HG02884 (cell line): ENCODE results near the gene ALPI.

Source experiments
- ATAC-seq: cut with Tn5 transposase; IDR thresholded peaks from one replicate; pipeline ENCODE4 v1.9.1; 2021; ENCODE audit warnings: mild to moderate bottlenecking, moderate library complexity; ENCODE audit not compliant: unreplicated experiment

The ALPI gene

GRCh38 chr2:232458661-232459418 lies 2.9 kb downstream of the ALPI start:
- ATAC-seq: no peak

GRCh38 chr2:232459419-232460035 lies 3.6 kb downstream of the ALPI start:
- no peak for ATAC-seq

DNA sequence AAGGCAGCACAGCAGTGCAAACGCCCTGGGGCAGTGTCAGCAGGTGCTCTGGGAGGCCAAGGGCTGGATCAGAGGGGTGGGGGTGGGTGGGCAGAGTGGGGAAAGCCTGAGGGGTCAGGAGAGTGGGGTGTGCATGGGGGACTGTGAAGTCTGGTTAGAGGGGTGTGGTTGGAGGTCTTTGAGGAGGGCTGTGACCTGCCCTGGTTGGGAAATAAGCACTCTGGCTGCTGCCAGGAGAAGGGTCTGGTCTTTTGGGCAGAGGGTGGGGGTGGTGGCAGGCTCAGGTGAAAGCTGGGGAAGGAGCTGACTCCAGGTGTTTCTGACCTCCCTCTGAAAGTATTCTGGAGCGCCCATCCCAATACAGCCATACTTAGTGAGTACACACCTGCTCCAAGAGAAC lies 4.2 kb downstream of the ALPI start:
- ATAC-seq: no peak

DNA sequence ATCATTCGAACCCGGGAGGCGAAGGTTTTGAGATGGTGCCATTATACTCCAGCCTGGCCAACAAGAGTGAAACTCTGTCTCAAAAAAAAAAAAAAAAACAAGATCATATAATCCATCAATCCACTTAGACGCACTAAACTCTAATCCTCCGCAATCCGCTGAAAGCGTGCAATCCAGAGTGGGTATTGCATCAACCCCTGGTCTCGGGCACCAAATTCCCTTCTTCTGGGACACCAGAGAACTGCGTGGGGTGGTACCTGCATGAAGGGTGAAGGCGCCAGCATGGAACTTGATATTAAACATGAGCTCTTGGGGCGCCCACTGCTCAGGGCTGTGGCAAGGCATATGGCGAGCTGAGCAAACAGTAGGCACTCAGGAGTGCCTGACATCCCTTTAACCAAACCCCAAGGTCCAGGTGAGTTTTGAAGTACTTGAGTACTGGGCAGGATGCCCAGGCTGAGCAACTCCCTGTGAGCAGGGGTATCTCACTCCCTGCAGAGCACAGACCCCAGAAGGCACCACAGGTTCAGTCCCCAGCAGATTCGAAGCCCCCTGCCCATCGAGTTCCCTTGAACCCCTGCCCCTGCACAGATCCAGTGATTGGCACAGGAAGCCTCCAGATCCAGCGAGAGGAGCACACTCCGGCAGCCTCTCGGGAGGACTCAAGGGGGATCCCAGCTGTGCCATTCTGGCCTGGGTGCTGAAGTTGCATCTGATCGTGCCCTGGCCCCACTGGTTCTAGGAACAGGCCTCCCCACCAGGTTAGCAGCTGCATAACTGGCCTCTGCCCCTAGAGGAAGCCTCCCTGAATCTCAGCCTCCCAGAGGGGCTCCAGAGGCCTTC lies 8.0 kb downstream of the ALPI start:
- ATAC-seq: no peak

DNA sequence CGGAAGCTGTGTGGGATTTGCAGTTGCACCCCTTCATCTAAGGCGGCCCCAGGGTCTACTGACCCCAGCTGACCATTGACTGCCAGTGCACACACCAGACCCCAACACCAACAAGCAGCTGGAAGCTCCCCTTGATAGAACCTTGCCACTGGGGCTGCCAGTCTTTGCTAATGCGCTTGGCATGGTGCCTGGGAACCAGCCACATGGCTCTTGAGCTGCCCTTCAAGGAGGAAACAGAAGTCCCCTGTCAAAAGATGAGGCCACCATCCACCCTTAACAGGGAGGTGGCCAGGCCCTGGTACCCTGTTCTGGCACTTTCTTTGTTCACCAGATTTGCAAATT lies 8.6 kb downstream of the ALPI start:
- no peak for ATAC-seq

- ATAC-seq: no peak
Measured at GRCh38 chr2:232465061-232465460, 9.1 kb downstream of the ALPI start.

DNA sequence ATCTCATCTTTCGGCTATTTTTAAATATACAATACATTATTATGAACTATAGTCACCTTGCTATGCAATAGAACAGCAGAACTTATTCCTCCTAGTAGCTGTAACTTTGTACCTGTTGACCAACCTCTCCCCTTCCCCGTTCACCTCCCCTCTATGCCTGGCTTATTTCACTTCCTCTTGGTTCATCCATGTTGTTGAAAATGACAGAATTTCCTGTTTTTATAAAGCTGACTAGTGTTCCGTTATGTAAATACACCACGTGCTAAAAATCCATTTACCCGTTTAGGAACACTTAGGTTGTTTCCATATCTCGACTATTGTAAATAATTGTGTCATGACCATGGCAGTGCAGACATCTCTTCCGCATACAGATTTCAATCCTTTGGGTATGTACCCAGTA lies 10.3 kb downstream of the ALPI start:
- ATAC-seq: no peak

- ATAC-seq: no peak
Measured at GRCh38 chr2:232473467-232473890, 17.5 kb downstream of the ALPI start.

DNA sequence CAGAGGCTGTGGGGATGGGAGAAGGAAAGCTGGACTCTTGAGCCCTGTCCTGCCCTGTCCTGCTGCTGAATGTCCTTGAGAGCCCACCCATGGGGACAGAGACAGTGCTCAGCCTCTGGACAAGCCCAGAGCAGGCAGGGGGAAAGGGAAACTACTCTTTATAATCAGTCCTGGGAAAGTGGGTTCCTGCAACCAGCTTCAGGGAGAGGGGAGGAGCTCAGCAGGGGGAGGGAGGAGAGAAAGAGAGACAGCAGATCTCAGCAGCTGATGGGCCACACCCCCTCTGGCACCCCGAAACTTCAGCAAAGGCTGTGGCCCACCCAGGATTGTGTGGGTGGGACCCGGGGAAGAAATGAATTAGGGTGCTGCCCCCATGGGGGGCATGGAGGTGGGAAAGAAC lies 20.1 kb downstream of the ALPI start:
- ATAC-seq: no peak

DNA sequence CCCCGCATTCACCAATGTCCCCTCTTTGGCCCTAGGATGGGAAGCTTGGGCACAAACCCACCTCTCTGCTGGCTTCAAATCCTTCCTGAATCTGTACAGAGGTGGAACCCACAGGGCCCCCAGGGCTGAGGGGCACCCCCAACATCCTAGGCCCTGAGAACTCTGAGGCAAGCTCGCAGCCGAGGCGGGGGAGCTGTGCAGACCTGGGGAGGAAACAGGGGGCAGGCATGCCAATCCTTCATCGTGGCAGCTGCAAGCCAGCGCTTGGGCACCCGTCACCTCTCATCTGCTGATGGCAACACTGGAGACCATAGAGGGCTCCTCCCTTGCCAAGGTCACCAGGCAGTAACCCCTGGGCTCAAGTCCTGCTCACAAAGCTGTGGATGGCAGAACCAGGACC lies 20.8 kb downstream of the ALPI start:
- no peak for ATAC-seq

GRCh38 chr2:232477751-232478510 lies 22.0 kb downstream of the ALPI start:
- no peak for ATAC-seq

- ATAC-seq: no peak
Measured at GRCh38 chr2:232478571-232479340, 22.8 kb downstream of the ALPI start.

DNA sequence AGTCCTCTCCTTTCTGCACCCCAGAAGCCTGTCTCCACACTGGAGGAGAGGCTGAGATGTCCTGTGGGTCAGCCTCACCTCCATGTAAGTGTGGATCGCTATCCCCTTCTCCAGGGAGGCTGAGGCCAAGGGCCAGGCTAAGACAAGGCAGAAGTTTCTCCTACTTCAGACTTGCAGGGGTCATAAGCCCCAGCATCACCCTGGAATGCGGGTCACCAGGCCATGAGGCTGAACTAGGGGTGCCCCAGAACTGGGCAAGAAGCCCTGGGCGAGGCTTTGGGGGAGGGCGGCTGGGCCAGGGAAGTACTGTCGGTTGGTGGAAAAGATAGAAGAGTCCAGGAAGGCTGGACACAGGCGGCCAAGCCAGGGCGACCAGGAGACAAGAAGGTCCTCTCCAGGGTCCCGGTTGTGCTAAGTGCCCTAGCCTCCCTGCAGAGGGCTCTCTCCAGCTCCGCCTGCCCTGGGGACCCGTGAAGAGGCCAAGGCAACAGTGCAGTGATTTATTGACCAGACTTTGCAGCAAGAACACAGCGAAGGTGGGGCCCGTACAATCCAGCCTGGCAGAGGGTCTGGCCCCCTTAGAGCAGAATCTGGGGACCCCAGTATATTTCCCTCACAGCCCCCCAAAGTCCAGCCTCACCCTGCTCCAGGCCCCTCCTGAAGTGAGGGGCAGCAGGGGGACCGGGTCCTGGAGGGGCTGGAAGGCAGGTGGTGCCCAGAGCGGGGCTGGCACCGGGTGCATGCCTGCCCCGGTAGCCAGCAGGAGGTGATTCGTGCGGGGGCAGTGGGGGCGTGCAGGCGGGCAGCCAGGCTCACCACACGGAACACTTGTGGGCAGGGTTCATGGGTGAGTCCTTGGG lies 23.6 kb downstream of the ALPI start:
- no peak for ATAC-seq

DNA sequence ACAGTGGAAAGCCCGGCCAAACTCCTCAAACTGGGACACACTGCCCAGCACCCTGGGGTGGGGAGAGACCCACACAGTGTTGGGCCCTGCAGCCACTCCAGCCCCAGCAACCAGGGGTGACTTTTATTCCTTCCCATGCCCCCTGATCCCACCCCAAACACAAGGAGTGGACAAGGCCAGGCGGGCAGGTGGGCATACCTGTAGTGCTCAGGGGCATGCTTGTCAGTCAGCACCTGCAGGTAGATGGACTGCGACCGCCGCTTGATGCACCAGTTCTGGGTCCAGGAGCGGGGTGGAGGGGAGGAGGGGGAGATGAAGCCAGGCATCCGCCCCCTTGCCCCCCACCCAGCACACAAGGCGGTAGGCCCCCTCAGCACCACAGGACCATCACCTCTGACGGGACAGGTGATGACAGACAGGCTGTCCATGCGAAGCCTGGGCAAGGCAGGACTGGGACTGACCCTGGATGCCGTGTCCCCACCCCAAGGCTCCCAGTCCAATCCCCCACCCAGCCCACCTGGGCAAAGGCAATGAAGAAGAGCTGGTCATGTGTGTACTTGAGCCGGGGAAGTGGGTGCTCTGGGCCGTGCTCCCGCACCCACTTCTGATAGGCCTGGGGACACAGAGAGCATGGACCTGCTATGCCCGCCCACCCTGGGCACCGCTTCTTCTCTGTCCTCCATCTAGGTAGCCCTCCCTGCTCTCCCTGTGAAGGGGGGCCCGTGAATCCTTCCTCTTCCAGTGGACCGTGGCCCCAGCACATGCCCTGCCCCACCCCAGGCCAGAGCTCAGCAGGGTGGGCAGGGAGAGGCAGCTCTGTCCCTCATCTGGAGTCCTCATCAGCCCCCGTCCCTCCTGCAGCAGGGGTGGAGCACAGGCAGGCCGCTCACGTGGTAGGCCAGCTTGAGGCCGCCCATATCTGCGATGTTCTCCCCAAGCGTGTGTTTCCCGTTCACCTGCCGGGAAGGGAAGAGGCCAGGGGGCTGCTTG lies 24.5 kb downstream of the ALPI start:
- ATAC-seq: no peak

DNA sequence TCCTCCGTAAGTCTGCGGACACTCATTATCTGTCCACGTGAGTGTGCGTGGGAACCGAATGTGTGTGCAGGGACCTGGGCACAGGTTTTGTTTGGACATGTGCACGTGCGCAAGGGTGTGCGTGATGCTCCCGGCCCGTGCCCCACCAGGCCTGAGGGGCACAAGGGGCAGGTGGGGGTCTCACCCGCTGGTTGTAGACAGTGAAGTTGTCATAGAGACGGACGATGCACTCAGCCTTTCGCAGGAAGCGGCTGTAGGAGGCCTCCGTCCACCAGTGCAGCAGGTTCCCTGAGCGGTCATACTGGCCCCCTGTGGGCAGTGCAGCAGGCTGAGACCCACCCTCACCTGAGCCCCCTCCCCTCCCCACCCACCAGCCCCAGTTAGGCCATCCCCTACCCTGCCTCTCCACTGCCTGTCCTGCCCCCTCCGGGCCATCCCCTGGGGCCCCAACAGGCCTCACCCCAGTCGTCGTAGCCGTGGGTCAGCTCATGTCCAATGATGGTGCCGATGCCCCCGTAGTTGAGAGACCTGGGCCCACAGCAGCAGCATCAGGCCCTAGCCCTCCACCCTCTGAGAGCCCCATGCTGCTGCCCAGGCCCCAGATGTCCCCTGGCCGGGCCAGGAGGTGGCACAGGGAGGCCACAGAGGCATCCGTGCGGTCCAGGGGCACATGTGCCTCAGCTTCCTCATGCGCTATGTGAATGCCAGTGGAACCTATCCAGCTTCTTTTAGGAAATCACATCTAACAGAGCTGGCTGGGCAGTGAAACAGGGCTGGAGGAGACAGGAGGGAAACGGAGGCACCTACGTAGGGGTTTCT lies 25.6 kb downstream of the ALPI start:
- no peak for ATAC-seq

GRCh38 chr2:232482301-232483238 lies 26.6 kb downstream of the ALPI start:
- ATAC-seq: no peak
